NB4 (cell line): ENCODE results near the gene CD69.

ENCODE experiments used
- DNase-seq: peaks from one replicate; pipeline ENCODE4 v3.0.0; 2010; ENCODE audit warnings: low read depth
- H3K4me3 ChIP-seq: one replicate; pipeline ENCODE4 v1.5.1; 2011; ENCODE audit warnings: mild to moderate bottlenecking, low read depth, low read length, moderate library complexity
- MAX ChIP-seq: IDR thresholded peaks from 2 replicates; pipeline ENCODE4 v1.6.1; 2011; ENCODE audit warnings: low read depth, low read length
- MYC ChIP-seq: IDR thresholded peaks from 2 replicates; pipeline ENCODE4 v1.6.1; 2011; ENCODE audit warnings: low read depth, low read length
- POLR2A ChIP-seq: IDR thresholded peaks from 2 replicates; pipeline ENCODE4 v1.6.1; 2011; ENCODE audit warnings: mild to moderate bottlenecking; ENCODE audit not compliant: insufficient read length; ENCODE audit errors: extremely low read depth
- TF ChIP-seq, protein P1 (sequence below): IDR thresholded peaks from one replicate; pipeline ENCODE4 v1.5.1; 2012; ENCODE audit warnings: low read depth, low read length

The CD69 gene

GRCh38 chr12:9784816-9785215, 24.1 kb upstream of the CD69 start:
- no peak overlapping the region for H3K4me3 ChIP-seq
- TF ChIP-seq MAX, result no peak

GRCh38 chr12:9784326-9784725, 23.6 kb upstream of the CD69 start:
- H3K4me3 ChIP-seq, result no peak overlapping the region
- no peak for TF ChIP-seq MYC
- TF ChIP-seq POLR2A, result no peak
- TF ChIP-seq MAX, result no peak
- TF ChIP-seq, protein P1, sequence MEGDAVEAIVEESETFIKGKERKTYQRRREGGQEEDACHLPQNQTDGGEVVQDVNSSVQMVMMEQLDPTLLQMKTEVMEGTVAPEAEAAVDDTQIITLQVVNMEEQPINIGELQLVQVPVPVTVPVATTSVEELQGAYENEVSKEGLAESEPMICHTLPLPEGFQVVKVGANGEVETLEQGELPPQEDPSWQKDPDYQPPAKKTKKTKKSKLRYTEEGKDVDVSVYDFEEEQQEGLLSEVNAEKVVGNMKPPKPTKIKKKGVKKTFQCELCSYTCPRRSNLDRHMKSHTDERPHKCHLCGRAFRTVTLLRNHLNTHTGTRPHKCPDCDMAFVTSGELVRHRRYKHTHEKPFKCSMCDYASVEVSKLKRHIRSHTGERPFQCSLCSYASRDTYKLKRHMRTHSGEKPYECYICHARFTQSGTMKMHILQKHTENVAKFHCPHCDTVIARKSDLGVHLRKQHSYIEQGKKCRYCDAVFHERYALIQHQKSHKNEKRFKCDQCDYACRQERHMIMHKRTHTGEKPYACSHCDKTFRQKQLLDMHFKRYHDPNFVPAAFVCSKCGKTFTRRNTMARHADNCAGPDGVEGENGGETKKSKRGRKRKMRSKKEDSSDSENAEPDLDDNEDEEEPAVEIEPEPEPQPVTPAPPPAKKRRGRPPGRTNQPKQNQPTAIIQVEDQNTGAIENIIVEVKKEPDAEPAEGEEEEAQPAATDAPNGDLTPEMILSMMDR, result no peak
- DNase-seq, result no peak

More at GRCh38 chr12:9784816-9785215, 24.1 kb upstream of the CD69 start:
- DNase-seq, result no peak

- no peak for DNase-seq
- TF ChIP-seq MAX (no peak), POLR2A (no peak), MYC (no peak)
- TF ChIP-seq, protein P1, result no peak
These were observed 22.1 kb upstream of the CD69 start for GRCh38 chr12:9782547-9783382.

GRCh38 chr12:9781360-9781759, 20.7 kb upstream of the CD69 start:
- no peak overlapping the region for H3K4me3 ChIP-seq
- TF ChIP-seq MYC (no peak), MAX (no peak), POLR2A (no peak)
- TF ChIP-seq, protein P1, result no peak
- no peak for DNase-seq

More at GRCh38 chr12:9782547-9783382, 22.1 kb upstream of the CD69 start:
- H3K4me3 ChIP-seq, result no peak overlapping the region

- no peak for DNase-seq
- no peak overlapping the region for H3K4me3 ChIP-seq
These were observed 18.5 kb upstream of the CD69 start for GRCh38 chr12:9779209-9779608.

DNA sequence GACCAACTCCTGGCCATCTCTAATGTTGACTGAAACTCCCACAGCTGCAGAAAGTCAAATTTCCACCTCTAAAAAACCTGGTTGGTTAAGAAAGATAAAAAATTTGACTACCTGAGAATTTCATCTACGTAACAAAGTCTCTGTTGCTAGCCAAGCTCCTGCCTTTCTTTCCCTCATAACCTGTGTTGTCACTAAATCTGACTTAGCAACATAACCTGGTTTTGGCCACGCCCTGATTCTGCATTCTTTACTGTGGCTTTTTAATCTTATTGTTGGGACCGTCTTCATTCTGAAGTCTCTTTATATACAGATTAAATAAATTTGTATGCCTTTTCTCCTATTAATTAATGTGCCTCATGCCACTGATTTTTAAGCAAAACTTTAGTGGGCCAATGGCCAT, 16.1 kb upstream of the CD69 start:
- no peak overlapping the region for H3K4me3 ChIP-seq
- TF ChIP-seq MYC, result no peak
- TF ChIP-seq MAX, result no peak
- TF ChIP-seq POLR2A, result no peak
- TF ChIP-seq, protein P1, result no peak
- no peak for DNase-seq

More at GRCh38 chr12:9779209-9779608, 18.5 kb upstream of the CD69 start:
- TF ChIP-seq POLR2A (no peak), MYC (no peak), MAX (no peak)
- TF ChIP-seq, protein P1, result no peak
